Stimulated activated CD4-positive, alpha-beta T cell treated with anti-CD3 and anti-CD28 coated beads, Interleukin-1b, Interleukin-23, amount 100 ng/mL, for 48 hours (primary cell): Measurements from ENCODE around the gene RUNX2.
"Not testable (repeated sequence)": the region's sequence is repeated elsewhere in the genome, so short reads cannot be mapped to it uniquely, and the experiment has no call there.

ENCODE experiments used
- DNase-seq: peaks from one replicate; pipeline ENCODE4 v3.0.0-alpha.2; 2020

Gene RUNX2

DNA sequence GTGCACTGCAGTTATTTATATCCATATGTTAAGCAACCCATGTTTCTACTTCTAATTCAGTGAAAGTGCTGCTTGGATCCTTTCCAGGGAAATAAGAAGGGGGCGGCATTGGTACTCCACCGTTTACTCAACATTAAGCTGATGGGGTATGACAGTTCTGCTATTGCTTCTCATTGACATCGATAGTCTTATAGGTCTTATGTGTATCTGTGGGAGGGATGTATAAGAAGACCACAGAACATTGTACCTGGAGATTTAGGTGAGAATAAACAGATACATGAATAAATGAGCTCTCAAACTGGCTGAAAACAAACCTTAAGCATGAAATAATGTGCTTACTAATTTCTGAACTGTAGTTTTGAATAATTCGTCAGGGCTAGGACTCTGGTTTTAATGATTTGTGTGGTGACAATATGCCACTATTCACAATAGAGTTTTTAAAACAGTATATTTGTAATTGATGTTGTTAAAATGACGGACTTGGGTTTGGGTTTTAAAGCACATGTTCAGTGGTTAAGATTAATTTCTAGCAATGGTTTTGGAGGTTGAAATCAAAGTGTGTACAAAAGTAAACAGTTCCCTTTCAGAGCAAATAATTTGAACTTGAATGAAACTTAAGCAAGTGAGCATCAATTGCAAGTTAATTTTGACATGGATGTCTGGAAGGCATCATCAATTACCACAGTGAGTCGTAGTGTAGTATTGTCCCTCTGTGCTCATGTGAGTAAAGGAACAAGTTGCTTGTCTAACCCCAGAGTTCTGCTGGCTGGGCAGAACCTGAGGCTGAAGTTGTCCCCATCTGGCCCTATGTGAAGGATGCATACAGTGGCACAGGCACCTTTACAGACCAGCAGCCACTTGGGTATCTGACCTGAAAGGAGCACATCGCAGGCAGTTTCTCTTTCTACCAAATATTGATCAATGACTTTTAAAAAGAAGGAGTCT is 134.3 kb downstream of the RUNX2 start:
- no peak for DNase-seq

DNA sequence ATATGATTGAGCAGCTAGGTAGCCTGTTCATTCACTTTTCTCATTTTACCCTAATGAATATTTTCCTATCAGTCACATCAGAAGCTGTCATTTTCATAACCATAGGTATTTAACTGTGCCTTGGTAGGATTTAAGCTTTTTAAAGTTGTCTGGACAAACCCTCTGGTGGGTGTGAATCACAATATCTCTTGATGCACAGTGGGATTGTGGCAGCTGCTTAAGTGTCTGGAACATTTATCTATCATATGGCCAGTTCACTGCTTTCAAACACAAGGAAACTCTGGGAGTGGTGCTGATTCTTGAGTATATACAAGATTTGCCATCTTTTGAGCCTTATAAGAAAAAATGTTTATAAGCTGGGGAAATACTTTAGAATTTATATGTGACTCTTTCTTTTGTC is 136.6 kb downstream of the RUNX2 start:
- no peak for DNase-seq

DNA sequence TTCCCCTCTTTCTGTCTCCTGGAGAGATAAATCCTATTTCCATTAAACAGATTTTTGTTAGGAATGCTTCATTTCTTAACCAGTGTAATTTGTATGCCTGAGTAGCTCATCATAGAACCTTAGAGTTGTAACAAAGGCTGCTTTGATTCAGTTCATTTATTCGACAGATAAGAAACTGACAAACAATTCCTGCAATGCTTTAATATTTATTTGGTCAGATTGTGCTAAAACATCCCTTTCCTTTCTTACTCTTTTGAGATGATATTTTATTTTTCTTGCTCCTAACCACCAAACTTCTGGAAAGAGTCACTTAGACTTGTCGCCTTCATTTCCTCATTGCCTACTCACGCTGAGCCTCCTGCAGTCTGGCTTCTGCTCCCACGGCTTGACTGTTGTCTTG is 138.6 kb downstream of the RUNX2 start:
- no peak for DNase-seq

DNA sequence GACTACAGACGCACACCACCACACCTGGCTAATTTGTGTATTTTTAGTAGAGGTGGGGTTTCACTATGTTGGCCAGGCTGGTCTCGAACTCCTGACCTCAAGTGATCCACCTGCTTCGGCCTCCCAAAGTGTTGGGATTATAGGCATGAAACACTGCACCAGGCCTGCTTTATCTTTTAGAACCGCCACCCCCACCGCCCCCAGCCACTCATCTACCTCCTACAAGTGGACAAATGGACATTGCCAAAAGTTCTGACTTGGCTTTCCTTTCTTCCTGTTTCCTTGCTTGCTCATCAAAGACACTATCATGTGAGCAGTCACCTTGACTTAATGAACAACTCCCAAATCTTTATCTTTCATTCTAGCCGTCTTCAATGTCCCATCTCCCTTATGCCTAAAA is 139.3 kb downstream of the RUNX2 start:
- DNase-seq = not testable (repeated sequence)

DNA sequence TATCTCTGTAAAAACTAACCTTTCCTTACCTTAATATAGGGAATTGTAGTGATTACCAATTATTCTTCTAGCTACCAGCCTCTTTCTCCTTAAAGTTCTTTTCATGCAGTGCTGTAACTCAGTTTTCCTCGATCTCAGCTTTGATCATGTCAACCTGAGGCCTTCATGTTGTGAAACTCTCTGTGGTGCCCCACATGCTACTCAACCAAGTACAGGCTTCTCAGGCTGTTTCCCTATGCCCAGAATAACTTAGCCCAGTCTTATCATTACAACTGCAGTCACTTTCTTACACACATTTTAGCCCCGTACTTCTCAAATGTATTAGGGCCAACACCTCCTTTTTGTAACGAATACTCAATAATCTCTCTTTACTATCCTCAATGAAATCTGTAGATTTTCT is 139.7 kb downstream of the RUNX2 start:
- no peak for DNase-seq

DNA sequence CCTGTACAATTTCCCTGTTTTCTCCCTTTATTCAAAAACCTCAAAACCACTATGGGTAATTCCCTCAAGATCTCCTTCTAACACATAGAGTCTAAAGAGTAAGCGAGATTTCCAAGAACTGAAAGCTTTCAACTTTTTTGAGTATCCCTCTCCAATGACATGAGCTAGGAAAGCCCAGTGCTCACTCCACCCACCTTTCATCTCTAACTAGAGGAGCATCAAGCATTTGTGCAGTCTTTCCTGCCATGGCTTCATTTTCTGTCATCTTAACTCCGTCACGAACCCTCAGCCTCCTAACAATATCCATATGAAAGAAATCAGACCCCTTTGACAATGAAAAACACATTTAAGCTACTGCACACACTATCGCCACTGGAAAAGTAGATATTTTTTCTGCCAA is 141.5 kb downstream of the RUNX2 start:
- DNase-seq = no peak

DNA sequence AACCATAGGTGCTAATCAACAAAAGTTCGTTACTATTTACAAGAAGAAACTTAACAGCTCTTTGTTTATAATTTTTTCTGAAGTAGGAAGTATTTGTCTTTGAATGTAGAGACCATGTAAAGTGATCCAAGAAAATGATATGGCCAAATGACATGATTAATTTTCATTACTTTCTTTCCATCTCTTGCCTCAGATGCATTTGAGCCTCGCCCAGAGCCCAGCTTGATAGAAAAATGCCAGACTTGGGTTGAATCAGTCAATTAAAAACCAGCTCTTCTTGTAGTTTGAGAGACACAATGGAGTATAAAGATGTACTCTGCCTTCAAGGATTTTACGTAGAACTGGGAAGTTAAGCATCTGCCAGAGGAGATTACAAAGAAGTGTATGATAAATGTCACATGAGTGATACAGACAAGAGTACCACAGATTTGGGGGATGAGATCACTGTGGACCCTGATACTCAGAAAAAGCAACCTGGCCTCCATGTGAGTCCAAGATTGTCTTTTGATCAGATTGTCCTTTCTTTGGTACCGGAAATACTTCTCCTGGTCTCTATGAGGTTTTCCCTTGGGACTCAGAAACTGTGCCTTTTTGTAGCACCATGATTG is 142.1 kb downstream of the RUNX2 start:
- DNase-seq = no peak

DNA sequence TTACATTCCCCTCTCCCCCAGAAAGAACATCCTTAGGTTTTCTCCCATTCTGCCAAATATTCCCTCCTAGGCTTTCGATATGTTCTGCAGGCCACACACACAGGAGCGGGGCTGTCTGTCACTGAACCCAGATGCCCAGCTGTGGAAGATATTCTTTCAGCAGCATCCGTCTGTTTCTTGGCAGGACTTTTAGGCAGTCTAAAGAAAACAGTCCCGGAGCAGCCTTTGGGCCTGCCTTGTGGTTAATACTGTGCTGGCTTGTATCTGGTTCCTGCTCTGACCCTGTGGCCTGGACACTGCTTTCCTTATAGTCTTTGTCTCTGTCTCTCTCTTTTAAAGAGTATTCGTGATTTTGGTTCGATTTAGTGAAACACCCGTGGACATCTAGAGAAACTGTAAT is 144.3 kb downstream of the RUNX2 start:
- DNase-seq = no peak

DNA sequence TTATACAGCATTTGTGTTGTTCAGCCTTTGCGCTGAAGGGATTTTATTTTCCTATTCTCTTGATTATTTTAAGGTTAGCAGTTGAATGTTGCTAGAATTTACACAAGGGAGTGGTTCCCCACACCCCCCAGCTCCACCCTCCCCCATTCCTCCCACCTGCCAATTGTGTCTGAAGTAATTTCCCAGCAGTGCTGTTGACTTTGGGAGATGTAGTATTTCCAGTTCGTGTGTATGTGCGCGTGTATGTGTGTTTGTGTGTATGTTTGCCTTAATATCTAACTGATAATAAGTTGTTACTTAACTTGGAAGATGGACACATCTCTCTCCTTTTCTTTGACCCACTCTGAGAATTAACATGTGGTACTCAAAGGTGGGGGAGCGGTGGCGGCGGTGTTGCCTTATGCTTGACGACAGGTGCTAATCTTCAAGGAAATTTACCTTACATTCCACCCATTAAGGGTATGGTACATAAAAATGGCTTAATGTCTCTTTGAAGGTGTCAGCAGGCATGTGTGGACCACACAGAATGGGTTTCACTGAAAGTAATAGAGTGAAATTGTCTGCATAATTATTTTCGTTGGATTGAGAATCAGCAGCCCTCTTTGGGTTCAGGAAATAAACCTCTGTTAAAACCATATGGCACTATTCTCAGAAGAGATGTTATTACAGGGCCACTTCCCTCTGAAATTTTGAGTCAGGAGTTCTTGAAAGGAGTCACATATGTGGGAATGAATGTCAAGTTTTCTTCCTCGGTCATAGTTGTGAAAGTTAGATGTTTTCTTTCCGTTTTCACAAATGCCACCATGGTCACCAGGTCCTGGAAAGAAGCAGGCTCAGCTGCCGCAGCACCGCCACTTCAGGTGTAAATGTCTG is 145.2 kb downstream of the RUNX2 start:
- no peak for DNase-seq

DNA sequence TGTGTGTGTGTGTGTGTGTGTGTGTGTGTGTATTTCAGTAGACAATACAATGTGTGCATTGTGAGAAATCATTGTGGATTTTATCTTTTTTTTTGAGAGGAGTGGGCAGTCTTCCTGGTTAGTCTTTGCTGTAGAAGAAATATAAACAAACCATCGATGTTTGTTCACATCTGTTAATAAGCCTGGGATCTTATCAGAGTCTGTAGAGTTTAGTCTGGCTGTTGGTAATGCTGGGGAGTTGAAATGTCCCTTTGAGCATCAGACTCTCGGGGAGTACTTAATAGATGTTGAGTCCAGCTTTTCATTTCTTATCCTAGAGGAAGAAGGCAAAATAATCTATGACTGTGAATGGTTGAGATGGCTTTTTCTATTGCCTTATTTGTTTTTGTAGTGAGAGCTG is 146.2 kb downstream of the RUNX2 start:
- DNase-seq = no peak

DNA sequence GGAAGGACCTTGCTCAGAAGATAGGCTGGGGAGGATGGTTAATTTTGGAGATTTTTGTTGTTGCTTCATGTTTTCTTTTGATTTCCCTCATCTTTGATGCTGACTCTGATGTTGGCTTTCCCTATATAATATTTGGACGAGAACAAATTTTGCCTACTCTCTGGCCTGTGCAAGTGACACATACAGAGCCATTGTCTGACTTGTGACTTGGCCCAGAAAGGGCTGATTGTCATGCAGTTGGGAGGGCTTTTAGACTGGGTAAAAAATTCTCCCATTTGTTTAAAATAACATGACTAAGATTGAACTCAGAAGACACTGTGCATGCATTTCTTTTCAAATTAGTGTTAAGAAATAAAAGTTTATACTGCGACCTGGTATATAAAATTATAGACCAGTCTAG is 148.2 kb downstream of the RUNX2 start:
- DNase-seq = no peak

DNA sequence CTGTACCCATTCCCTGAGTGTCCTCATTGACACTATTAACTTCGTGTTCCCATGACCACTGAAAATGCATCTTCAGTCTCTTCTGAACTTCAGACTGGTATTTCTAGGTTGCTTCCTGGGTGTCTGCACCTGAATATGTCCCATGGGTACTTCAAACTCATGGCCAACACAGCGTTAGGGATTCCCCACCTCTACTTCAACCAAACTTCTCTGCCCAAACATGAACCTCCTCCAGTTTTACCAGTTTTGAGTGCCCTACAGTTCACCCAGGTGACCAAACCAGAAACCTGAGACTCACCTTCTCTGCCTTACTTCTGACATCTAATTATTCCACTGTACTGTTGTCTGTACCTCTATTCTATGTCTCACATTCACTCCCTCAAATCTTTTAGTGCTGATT is 149.1 kb downstream of the RUNX2 start:
- DNase-seq = no peak

DNA sequence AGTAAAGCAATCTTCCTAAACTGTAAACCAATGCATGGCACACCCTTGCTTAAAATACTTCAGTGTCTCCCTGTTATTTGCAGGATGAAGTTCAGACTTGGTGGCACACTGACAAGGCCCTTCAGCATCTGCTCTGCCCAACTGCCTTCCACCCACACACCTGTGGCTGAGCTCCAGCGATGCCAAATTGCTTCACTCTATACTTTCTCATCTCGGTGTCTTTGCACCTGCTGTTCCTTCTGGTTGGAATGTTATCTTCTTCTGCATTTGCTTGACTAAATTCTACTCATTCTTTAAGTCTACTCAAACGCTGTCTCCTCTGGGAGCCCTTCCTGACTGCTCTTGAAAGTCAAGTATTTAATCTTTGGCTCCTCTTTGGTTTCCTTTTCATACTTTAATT is 149.7 kb downstream of the RUNX2 start:
- no peak for DNase-seq

DNA sequence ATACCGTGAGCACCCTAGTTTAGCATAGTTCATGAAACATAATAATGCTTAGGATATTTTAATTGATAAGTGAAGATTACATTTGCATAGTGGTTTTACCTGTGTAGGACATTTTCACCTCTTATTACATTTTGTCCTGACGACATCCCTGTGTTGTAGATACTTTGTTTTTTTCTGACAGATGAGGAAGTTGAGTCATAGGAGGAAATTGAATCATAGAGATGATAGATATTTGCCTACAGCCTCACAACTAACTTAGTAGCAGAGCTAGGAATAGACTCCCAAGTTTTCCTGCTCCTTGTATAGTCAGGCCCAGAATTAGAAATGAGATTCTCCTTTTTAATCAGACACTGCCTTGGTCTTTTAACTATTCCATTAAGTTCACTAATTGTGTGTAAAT is 150.1 kb downstream of the RUNX2 start:
- DNase-seq = no peak

DNA sequence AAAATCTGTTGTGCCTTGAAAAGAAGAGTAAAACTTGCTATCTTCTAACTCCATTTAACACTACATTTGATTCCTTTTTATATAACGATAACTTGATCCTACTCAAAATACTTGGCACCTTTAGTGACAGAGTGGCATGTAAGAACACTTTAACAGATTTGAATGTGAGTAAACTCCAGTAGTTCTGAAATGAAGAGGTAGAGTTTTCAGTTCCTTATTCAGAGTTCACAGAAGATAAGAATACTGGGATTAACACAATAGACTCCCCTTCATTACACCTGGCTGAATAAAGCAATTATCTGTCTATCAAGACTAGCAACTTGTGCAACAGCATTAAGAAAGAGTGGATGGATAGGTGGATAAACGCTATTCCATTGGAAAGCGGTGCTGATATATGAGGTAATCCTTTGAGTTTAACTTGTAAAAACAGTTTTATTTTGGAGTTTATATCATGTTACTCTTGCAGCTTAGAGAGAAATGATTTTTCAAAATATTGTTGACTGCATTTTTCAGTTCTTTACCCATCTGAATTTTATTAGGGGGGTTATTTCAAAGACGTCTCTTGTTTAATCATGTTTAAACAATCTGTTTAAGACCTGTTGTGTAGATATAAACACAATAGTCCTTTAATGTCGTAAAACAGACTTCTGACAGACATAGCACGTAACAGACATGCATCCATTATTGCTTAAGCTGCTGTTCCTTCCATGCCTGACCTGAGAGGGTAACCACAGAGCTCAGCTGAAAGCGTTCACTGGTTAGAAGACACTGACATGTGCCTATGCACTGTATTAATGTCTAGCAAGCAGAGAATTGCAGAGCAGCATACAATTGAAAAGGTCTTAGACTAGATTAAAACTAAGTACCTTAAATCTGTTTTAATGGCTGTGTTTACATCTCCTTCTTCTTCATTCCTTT is 152.0 kb downstream of the RUNX2 start:
- no peak for DNase-seq

DNA sequence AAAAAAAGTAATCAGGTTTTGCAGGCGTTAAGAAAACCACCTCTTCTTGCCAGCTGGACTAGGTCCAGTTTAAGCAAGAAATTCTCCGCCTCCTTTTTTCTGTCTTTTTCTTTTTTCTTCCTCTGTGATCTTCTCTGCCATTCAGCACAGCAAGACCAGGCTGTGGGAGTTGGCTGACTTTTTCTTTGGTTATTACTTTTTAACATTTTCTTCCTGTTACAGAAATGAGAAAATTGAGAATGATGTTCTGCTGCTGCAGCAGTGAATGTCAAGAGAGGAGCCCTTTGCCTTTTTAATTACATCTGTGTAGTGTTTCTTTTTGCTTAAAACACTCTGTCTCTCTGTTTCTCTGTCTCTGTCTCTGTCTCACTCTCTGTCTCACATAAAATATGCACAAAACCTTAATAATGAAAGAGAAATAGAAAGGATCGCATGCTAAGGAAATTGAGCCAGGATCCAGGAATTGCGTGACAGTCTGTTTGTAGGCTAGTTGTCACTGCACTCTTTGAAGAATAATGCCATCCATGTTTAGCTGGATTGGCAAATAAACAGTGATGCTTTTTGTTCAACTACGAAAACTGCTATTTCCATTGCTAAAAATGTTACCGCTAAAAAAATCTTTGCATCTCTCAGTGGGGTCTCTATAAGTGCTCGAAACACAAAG is 152.8 kb downstream of the RUNX2 start:
- no peak for DNase-seq

DNA sequence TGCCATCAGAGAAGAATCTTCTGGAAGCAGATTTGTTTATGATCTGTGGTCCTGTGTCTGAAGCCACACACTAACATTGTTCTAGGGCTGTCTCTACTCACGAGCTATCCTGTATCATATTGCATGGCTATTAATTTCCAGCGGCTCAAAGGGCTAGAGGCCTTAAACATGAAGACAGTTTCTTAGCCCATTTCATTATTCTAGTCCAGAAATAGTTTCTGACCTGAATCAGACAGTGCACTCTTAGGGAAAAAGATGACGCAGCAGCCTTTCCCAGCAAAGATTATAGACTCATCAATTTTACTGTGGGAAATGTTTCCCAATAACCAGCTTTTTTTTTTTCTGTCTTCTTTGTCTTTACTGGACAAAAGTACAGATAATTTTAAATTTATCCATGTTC is 154.9 kb downstream of the RUNX2 start:
- no peak for DNase-seq

DNA sequence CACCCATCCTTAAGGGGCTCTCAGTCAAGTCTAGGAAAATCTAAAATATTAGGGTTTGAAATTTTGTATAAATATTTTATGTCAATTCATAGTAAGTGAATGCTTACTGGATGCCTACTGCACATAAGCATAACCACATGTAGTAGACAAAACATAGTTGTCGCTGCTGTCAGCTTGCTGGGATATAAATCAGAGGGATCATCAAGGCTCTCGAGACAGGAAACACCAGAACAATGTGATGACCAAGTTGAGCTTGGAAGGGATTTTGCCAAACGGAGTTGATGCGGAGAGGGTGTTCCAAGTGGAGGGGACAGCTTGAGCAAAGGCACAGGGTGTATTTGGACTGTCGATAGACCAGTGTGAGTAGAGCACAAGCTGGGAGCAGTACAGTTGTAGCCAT is 155.4 kb downstream of the RUNX2 start:
- no peak for DNase-seq

DNA sequence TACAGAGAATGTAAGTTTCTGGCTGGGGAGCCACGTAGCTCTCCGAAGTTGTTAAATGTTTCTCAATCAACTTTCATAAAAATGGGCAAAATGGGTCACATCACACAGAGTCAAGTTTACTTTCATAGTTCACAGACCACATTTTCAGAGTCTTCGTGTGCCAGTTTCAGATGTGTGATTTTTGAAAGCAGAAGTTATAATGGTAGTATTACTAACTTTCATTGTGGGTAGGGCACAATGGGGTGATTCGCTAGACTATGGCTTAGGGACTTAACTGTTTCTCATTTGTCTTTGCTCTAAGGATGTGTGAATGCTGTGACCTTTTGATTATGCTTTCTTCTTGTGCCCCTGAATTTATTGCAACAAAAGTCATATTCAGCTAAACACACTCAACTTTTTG is 158.6 kb downstream of the RUNX2 start:
- DNase-seq = peak; percentile 15

DNA sequence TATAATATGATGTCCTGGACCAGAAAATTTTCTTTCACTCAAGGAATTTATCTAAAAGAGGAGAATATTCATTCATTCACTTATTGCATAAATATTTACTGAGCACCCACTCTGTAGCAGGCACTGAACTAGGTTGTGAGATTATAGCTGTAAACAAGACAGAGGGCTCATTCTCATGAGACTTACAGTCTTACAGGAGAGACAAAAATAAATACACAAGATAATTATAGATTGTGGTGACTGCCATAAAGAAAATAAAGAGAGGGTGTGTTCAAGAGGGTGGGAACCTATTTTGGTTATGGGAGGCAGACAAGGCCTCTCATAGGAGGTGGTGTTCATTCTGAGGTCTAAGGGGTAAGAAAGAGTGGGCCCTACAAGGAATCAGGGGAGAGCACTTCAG is 159.5 kb downstream of the RUNX2 start:
- DNase-seq = no peak

DNA sequence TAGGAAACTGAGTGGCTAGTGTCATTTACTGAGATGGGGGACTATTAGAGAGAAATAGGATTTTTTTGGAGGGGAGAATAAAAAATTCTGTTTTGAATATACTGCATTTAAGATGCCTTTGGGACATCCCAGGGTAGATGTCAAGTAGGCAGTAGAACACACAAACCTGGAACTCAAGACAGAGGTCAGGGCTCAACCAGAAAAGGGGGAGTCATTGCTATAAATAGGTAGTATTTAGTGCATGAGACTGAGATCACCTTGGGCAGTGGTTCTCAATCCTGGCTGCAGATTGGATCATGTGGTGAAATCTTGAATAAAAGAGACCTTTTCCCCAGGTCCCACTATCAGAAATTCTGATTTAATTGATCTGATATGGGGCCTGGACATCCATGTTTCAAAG is 160.1 kb downstream of the RUNX2 start:
- no peak for DNase-seq

DNA sequence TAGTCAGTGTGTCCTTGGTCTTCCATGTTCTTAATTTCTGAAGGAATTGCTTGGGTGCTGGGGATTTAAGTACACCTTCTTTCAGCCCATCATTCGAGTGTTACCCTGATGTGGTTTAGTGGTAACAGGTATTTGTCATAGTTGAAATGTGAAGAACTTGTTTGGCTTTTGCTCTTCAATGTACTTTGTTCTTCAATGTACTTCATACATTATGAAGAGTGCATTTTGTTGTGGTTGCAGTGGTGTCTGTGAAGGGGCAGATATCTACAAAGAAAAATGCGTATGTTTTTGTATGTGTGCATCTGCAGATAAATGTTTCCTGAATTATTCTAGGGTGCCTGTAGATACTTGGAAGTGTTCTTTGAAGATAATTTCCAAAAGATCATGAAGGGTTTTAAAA is 160.8 kb downstream of the RUNX2 start:
- DNase-seq = no peak
